ENCODE data around the gene BTBD7. TPM values are rescaled to one million over a fixed set of nuclear protein-coding genes. Genes with fewer than 3 reads are reported as not detected.

BTBD7 gene
- polyA plus RNA-seq, 1 experiment, result 24.4 TPM

DNA sequence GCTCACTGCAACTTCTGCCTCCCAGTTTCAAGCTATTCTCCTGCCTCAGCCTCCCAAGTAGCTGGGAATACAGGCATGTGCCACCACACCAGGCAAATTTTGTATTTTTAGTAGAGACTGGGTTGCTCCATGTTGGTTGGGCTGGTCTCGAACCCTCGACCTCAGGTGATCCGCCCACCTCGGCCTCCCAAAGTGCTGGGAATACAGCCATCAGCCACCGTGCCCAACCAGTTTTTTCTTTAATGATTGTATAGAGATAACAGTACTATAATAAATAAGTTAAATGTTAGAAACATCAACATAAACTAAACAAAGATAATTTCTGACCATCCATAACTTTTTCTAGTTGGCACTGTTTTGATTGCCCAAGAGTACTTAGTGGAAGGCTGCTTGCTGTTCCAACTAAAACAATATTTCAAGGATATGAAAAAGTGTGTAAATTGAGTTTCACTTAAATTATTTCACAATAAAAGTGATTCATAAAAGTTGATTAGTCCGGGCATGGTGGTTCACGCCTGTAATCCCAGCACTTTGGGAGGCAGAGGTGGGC is 131.6 kb downstream of the BTBD7 start:
- no peak for DNase-seq (ENCODE audit: low read depth, low spot score)
- Histone ChIP-seq H3K27me3 (ENCODE audit: control insufficient read depth, insufficient read depth, low read length) (no peaks in the 10 kb centered on the region), H3K27ac (ENCODE audit: low read depth, low read length) (no peak overlapping the region), H3K4me3 (ENCODE audit: low read depth, low read length) (no peak overlapping the region), H3K9me3 (ENCODE audit: control insufficient read depth, insufficient read depth, low read length) (no peaks in the 10 kb centered on the region)
- ChIA-PET POLR2A (no interaction called here), CTCF (no interaction called here)
- TF ChIP-seq, protein P1, sequence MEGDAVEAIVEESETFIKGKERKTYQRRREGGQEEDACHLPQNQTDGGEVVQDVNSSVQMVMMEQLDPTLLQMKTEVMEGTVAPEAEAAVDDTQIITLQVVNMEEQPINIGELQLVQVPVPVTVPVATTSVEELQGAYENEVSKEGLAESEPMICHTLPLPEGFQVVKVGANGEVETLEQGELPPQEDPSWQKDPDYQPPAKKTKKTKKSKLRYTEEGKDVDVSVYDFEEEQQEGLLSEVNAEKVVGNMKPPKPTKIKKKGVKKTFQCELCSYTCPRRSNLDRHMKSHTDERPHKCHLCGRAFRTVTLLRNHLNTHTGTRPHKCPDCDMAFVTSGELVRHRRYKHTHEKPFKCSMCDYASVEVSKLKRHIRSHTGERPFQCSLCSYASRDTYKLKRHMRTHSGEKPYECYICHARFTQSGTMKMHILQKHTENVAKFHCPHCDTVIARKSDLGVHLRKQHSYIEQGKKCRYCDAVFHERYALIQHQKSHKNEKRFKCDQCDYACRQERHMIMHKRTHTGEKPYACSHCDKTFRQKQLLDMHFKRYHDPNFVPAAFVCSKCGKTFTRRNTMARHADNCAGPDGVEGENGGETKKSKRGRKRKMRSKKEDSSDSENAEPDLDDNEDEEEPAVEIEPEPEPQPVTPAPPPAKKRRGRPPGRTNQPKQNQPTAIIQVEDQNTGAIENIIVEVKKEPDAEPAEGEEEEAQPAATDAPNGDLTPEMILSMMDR (IDR thresholded peaks at IDR 0.05; ENCODE audit: low read depth, low read length), result no peak

DNA sequence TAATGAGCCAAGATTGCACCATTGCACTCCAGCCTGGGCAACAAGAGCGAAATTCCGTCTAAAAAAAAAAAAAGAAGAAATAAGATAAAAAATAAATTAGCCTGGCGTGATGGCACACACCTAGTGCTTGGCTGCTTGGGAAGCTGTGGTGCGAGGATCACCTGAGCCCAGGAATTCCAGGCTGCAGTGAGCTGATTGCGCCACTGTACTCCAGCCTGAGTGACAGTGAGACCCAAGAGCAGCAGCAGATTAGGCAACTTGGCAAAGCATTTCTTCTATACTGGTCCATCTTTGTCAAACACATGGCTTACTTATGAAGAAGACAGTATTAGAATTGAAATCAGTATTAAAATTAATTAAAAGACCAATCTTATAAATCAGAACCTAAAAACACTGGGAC is 132.3 kb downstream of the BTBD7 start:
- TF ChIP-seq, protein P1 (IDR thresholded peaks at IDR 0.05; ENCODE audit: low read depth, low read length), result no peak
- CTCF ChIA-PET, result no interaction called here
- no peaks in the 10 kb centered on the region for H3K9me3 ChIP-seq (ENCODE audit: control insufficient read depth, insufficient read depth, low read length)
- no peak for DNase-seq (ENCODE audit: low read depth, low spot score)
- no peak overlapping the region for H3K27ac ChIP-seq (ENCODE audit: low read depth, low read length)
- H3K27me3 ChIP-seq (ENCODE audit: control insufficient read depth, insufficient read depth, low read length), result no peaks in the 10 kb centered on the region
- H3K4me3 ChIP-seq (ENCODE audit: low read depth, low read length), result no peak overlapping the region
- POLR2A ChIA-PET, result no interaction called here

DNA sequence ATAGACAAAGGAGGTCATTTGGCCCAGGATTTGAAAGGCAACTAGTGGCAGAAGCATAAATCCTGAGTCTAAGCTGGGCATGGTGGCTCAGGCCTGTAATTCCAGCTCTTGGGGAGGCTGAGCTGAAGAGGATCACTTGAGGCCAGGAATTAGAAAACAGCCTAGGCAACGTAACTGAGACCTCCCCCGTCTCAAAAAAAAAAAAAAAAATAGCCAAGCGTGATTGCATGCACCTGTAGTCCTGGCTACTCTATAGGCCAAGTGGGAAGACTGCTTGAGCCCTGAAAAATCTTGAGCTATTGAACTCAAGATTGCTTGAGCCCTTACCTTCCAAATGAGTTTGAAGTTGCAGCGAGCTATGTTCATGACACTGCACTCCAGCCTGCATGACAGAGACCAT is 133.8 kb downstream of the BTBD7 start:
- DNase-seq (ENCODE audit: low read depth, low spot score), result no peak
- H3K27ac ChIP-seq (ENCODE audit: low read depth, low read length), result no peak overlapping the region
- ChIA-PET CTCF (no interaction called here), POLR2A (no interaction called here)
- no peak overlapping the region for H3K4me3 ChIP-seq (ENCODE audit: low read depth, low read length)
- H3K9me3 ChIP-seq (ENCODE audit: control insufficient read depth, insufficient read depth, low read length), result no peaks in the 10 kb centered on the region
- TF ChIP-seq, protein P1 (IDR thresholded peaks at IDR 0.05; ENCODE audit: low read depth, low read length), result no peak
- no peaks in the 10 kb centered on the region for H3K27me3 ChIP-seq (ENCODE audit: control insufficient read depth, insufficient read depth, low read length)

DNA sequence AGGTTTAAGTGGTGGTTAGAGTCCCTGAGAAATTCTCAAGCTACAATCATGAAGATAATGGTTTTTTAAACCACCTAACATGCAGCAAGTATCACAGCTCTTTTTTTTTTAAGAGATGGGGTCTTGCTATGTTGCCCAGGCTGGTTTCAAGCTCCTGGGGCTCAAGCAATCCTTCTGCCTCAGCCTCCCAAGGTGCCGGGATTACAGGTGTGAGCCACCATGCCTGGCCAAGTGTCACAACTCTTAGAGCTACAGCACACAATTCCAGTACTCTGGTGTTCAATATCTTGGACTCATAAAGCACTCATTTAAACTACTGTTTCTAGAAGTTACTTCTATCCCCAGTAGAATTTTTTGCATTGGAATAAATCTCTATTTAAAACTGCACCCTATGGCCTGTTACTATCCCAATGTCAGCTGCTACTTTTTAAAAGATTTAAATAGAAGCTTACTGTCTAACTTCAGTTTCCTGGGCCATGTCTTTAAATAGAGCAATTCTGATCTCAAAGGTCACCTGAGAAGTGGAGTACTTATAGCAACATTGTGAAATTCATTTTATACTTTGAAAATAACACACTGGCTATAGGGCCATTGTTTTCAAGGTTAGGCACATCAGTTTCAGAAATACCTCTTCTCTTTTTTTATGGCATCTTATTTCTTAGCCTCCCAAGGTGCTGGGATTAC is 137.4 kb downstream of the BTBD7 start:
- ChIA-PET POLR2A (interaction anchor here (0.7 kb wide), 1 partner anchor 10 kb away, joined by 3 read pairs; the partner anchor contains the start of genes LYSET and MOAP1), CTCF (interaction anchor here (0.9 to 1.6 kb wide), 2 partner anchors 11 to 17 kb away, joined by 3 to 9 read pairs; partner anchors contain the start of genes GON7 and UBR7)
- TF ChIP-seq, protein P1 (IDR thresholded peaks at IDR 0.05; ENCODE audit: low read depth, low read length), result no peak
- Histone ChIP-seq H3K4me3 (ENCODE audit: low read depth, low read length) (no peak overlapping the region), H3K27me3 (ENCODE audit: control insufficient read depth, insufficient read depth, low read length) (no peaks in the 10 kb centered on the region), H3K9me3 (ENCODE audit: control insufficient read depth, insufficient read depth, low read length) (no peaks in the 10 kb centered on the region), H3K27ac (ENCODE audit: low read depth, low read length) (no peak overlapping the region)
- no peak for DNase-seq (ENCODE audit: low read depth, low spot score)

Other genes starting within 250 kb of the BTBD7 start
- gene ITPK1, start 217.1 kb downstream of the BTBD7 start, polyA plus RNA-seq (2011; rRNA removed), result 13.6 and 19.4 TPM in 2 replicates
- 16.7 and 21.0 TPM in 2 replicates for gene MOAP1, start 148.1 kb downstream of the BTBD7 start, polyA plus RNA-seq (2011; rRNA removed)
- 12.2 and 15.6 TPM in 2 replicates for gene LYSET, start 147.7 kb downstream of the BTBD7 start, polyA plus RNA-seq (2011; rRNA removed)
- 7.5 and 8.2 TPM in 2 replicates for gene GON7, start 126.0 kb downstream of the BTBD7 start, polyA plus RNA-seq (2011; rRNA removed)
- 25.4 and 30.7 TPM in 2 replicates for gene UBR7, start 125.8 kb downstream of the BTBD7 start, polyA plus RNA-seq (2011; rRNA removed)
- gene COX8C, start 14.1 kb upstream of the BTBD7 start, polyA plus RNA-seq (2011; rRNA removed), result not detected in 2 replicates
- 0.02 and 0.04 TPM in 2 replicates for gene UNC79, start 97.9 kb upstream of the BTBD7 start, polyA plus RNA-seq (2011; rRNA removed)

All from AG04450 (cell line).